Transverse colon (tissue), 4 donors: ENCODE measurements around the gene CADM1. TPM values are rescaled to one million over a fixed set of nuclear protein-coding genes. Genes with fewer than 3 reads are reported as not detected.

Source experiments
- DNase-seq: peaks from one replicate; pipeline ENCODE4 v3.0.0-alpha.2; 2019
- H3K27ac ChIP-seq, 4 donors: fragments of 200-600 bp; sonication (generic); 2 replicates each; pipeline ENCODE4 v1.5.1; 2016 to 2018; ENCODE audit warnings: inconsistent platforms in 4 of 4
- H3K27me3 ChIP-seq: fragments of 200-600 bp; sonication (generic); 2 replicates; pipeline ENCODE4 v1.5.1; 2017; ENCODE audit warnings: inconsistent platforms
- H3K36me3 ChIP-seq, 4 donors: fragments of 200-600 bp; sonication (generic); 2 replicates each; pipeline ENCODE4 v1.5.1; 2017 to 2019; ENCODE audit warnings: inconsistent platforms in 4 of 4
- H3K4me1 ChIP-seq, 4 donors: fragments of 200-600 bp; sonication (generic); 2 replicates each; pipeline ENCODE4 v1.5.1; 2017 to 2020; ENCODE audit warnings: inconsistent platforms in 4 of 4
- H3K4me3 ChIP-seq, 4 donors: fragments of 200-600 bp; sonication (generic); 1 replicate in 1 of 4; 2 replicates in 3 of 4; pipeline versions ENCODE4 v1.5.1 to v1.6.1; 2017 to 2019; ENCODE audit warnings: inconsistent platforms in 4 of 4
- H3K9me3 ChIP-seq, 2 donors: fragments of 200-600 bp; sonication (generic); 2 replicates each; pipeline ENCODE4 v1.5.1; 2017 to 2019; ENCODE audit warnings: inconsistent platforms in 2 of 2
- EP300 ChIP-seq: sonication (generic); formaldehyde crosslinking; IDR thresholded peaks from one replicate; pipeline ENCODE4 v1.6.1; 2017; ENCODE audit warnings: antibody characterized with exemption, low read depth
- POLR2A ChIP-seq: fragments of 450-650 bp; IDR thresholded peaks from one replicate; pipeline ENCODE4 v1.6.1; 2016; ENCODE audit warnings: antibody characterized with exemption, mild to moderate bottlenecking, moderate library complexity
- POLR2AphosphoS5 ChIP-seq, 3 donors: sonication (generic); formaldehyde crosslinking; IDR thresholded peaks; one replicate each; pipeline ENCODE4 v1.6.1; 2016; ENCODE audit warnings: antibody characterized with exemption in 3 of 3
- WGBS, 2 donors: methylation state at CpG; one replicate each; pipeline ENCODE4 v1.1.5; 2018; ENCODE audit warnings: low coverage in 1 of 2; 5-methylcytosine and 5-hydroxymethylcytosine counted together
- in situ Hi-C, 4 donors: fragments of 200-750 bp; cut with MboI; loops; one replicate each; pipeline versions ENCODE4 v1.15.0 to v1.15.1; 2017; ENCODE audit warnings: low sequenced_read_pairs in 3 of 4, low pct_ligation_motif_present in 1 of 4, low pct_unique_long_range_greater_than_20kb in 1 of 4
- intact Hi-C: fragments of 100-400 bp; cut with DNase I; formaldehyde crosslinking; loops from one replicate; pipeline ENCODE4 v1.15.1; 2023; ENCODE audit warnings: low total_unique reads
- total RNA-seq, 4 donors: library from RNA; depleted of rRNA; stranded (reverse); fragments of >200 nt; gene quantifications; one replicate each; pipeline ENCODE4 v1.1.0, GENCODE V29; 2016
- TF ChIP-seq, protein P1 (sequence below), 5 experiments: fragments of 200-600 bp in 3 of 5; fragments of 450-650 bp in 2 of 5; sonication (generic) in 3 of 5; IDR thresholded peaks; 1 replicate in 2 of 5; 2 replicates in 3 of 5; pipeline ENCODE4 v1.5.1; 2016 to 2017; ENCODE audit warnings: antibody characterized with exemption in 5 of 5, inconsistent platforms in 3 of 5, mild to moderate bottlenecking in 2 of 5, moderate library complexity in 1 of 5

The CADM1 gene
- total RNA-seq, 4 donors from 2014 or later = 2.8 to 6.4 (median 3.7) TPM

DNA sequence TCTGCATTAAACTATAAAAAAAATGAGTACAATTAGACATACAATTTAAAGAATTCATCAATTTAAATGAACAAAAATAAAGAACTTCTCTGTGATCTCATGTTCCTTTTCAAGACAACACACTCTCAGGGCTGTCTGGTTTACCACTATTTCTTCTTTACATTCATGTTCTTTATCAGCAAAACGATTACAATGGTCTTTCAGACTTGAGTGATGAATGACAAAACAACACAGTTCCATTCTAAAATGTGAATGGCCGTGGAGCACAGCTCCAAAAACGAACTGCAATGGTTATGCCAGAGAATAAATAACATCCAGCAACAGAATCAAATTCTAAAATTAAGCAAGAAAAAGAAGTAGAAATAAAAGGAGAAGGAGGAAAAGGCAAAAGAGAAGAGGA is 113.1 kb downstream of the CADM1 start:
- in situ Hi-C loops = no loop called here
- peaks cover 37% of the 10 kb centered on the region for H3K27me3 ChIP-seq

DNA sequence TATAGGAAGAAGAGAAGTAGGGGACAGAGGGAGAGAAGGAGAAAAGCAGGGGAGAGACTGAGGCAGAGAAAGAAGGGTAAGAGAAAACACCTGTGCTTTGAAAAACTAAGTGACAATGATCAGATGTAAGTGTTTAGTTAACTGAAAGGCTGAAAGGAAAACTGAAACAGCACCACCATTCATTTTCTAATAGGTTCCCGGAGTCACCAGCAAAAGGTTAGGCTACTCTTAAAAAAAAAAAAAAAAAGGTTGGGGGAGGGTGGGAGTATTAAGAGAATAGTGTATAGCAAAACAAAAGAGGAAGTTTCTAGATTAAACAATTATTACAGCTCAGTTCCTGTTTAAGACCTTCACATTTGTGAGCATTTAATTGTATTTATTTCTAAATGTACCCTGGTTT is 113.8 kb downstream of the CADM1 start:
- in situ Hi-C loops (no loop called here), intact Hi-C loops (no loop called here)
- Histone ChIP-seq H3K27me3 (peaks cover 42% of the 10 kb centered on the region), H3K4me1 (no peaks in the 10 kb centered on the region), H3K36me3 (no peaks in the 10 kb centered on the region), H3K9me3 (no peaks in the 10 kb centered on the region), H3K27ac (no peak overlapping the region), H3K4me3 (no peak overlapping the region)
- no peak for DNase-seq
- WGBS, 2 donors = 25 to 33% methylated on average over 1 of the region's 1 CpG
- TF ChIP-seq POLR2AphosphoS5 (IDR thresholded peaks at IDR 0.05) (no peak), POLR2A (no peak), EP300 (no peak)
- TF ChIP-seq, protein P1, sequence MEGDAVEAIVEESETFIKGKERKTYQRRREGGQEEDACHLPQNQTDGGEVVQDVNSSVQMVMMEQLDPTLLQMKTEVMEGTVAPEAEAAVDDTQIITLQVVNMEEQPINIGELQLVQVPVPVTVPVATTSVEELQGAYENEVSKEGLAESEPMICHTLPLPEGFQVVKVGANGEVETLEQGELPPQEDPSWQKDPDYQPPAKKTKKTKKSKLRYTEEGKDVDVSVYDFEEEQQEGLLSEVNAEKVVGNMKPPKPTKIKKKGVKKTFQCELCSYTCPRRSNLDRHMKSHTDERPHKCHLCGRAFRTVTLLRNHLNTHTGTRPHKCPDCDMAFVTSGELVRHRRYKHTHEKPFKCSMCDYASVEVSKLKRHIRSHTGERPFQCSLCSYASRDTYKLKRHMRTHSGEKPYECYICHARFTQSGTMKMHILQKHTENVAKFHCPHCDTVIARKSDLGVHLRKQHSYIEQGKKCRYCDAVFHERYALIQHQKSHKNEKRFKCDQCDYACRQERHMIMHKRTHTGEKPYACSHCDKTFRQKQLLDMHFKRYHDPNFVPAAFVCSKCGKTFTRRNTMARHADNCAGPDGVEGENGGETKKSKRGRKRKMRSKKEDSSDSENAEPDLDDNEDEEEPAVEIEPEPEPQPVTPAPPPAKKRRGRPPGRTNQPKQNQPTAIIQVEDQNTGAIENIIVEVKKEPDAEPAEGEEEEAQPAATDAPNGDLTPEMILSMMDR (IDR thresholded peaks at IDR 0.05) = no peak

More for the DNA sequence above, 113.1 kb downstream of the CADM1 start:
- Histone ChIP-seq H3K27ac (no peak overlapping the region), H3K4me3 (no peak overlapping the region), H3K4me1 (no peaks in the 10 kb centered on the region), H3K9me3 (no peaks in the 10 kb centered on the region), H3K36me3 (no peaks in the 10 kb centered on the region)
- intact Hi-C loops = no loop called here
- WGBS, 2 donors = 59 to 60% methylated on average over 3 of the region's 3 CpGs
- no peak for TF ChIP-seq POLR2AphosphoS5 (IDR thresholded peaks at IDR 0.05)
- TF ChIP-seq EP300 = no peak
- no peak for TF ChIP-seq POLR2A
- TF ChIP-seq, protein P1 (IDR thresholded peaks at IDR 0.05) = no peak
- no peak for DNase-seq

DNA sequence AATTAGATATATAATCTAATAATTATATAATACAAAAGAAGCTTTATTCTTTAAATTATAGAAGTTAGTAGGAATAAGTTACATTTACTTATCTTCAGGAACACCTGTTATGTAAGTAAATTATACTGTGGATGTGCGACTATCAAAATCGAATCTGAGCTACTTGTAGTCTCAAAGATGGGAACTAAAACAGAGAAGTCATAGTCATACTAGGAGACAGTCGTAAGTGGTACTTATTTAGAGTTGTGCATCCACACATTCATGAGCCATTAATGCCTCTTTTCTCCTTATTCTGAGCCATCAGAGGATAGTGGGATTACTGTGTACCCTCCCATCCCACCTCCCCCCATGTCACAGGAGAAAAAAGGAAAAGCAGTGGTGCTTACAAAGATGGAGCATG is 114.4 kb downstream of the CADM1 start:
- Histone ChIP-seq H3K27ac (no peak overlapping the region), H3K4me3 (no peak overlapping the region), H3K36me3 (no peaks in the 10 kb centered on the region), H3K9me3 (no peaks in the 10 kb centered on the region), H3K27me3 (peaks cover 43% of the 10 kb centered on the region), H3K4me1 (no peaks in the 10 kb centered on the region)
- intact Hi-C loops = no loop called here
- DNase-seq = no peak
- WGBS, 2 donors = 74 to 87% methylated on average over 3 of the region's 3 CpGs
- TF ChIP-seq POLR2AphosphoS5 (IDR thresholded peaks at IDR 0.05) (no peak), POLR2A (no peak), EP300 (no peak)
- TF ChIP-seq, protein P1 (IDR thresholded peaks at IDR 0.05) = no peak
- in situ Hi-C loops = no loop called here

DNA sequence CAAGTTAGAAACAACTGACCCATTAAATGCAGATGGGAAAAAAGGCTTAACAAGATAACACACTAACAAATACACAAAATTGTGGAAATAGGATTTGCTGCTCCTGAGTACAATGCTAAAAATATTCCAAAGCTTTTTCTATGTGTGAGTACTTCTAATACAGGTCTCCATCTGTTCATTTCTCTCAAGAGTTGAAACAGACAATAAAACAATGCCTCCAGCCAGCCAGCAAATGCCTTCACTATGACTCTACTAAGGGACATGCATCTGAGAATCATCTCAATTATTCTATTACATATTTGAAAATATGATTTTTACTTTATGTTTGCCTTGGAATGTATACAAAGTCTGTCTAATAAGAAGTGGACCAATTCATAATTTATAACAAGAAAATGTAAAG is 119.0 kb downstream of the CADM1 start:
- no peaks in the 10 kb centered on the region for H3K36me3 ChIP-seq
- in situ Hi-C loops (no loop called here), intact Hi-C loops (no loop called here)
- DNase-seq = no peak
- TF ChIP-seq EP300 (no peak), POLR2AphosphoS5 (IDR thresholded peaks at IDR 0.05) (no peak), POLR2A (no peak)
- TF ChIP-seq, protein P1 (IDR thresholded peaks at IDR 0.05) = no peak
- H3K27me3 ChIP-seq = peaks cover 30% of the 10 kb centered on the region
- no peak overlapping the region for H3K4me3 ChIP-seq
- no peak overlapping the region for H3K27ac ChIP-seq
- H3K4me1 ChIP-seq = no peaks in the 10 kb centered on the region
- no peaks in the 10 kb centered on the region for H3K9me3 ChIP-seq
